ENCODE results near the gene RPS27. TPM values are rescaled to one million over a fixed set of nuclear protein-coding genes. Genes with fewer than 3 reads are reported as not detected.

RPS27 gene
- 3,546 and 4,042 TPM in 2 replicates for total RNA-seq (2014; rRNA removed; shearing (Covaris generic))

- peak; percentile 98 for DNase-seq (ENCODE audit: low spot score)
These were observed at the start of gene RPS27 for GRCh38 chr1:153990468-153991150. RPS27 (plus strand) TSS chr1:153990762; CDS start chr1:153990797, 35 bp downstream.

- no peak for DNase-seq (ENCODE audit: low spot score)
These were observed 48.5 kb upstream of the RPS27 start for GRCh38 chr1:153941826-153942725.

- DNase-seq (ENCODE audit: low spot score): no peak
These were observed 47.6 kb upstream of the RPS27 start for GRCh38 chr1:153942766-153943549.

GRCh38 chr1:153944005-153944826 is 46.3 kb upstream of the RPS27 start:
- DNase-seq (ENCODE audit: low spot score): no peak

DNA sequence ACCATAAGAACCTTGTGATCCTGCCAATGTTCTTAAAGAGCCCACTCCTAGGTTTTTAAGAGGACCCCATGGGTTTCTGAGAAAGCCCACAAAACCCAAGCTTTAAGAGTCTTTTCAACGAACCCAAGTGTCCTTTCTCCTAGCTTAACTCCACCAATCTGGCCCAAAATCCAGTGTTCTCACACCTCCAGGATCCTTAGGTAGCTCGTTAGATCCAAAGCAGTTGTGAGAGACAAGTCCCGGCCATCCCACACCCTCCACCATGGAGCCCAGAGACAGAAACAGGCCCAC is 45.8 kb upstream of the RPS27 start:
- no peak for DNase-seq (ENCODE audit: low spot score)

DNA sequence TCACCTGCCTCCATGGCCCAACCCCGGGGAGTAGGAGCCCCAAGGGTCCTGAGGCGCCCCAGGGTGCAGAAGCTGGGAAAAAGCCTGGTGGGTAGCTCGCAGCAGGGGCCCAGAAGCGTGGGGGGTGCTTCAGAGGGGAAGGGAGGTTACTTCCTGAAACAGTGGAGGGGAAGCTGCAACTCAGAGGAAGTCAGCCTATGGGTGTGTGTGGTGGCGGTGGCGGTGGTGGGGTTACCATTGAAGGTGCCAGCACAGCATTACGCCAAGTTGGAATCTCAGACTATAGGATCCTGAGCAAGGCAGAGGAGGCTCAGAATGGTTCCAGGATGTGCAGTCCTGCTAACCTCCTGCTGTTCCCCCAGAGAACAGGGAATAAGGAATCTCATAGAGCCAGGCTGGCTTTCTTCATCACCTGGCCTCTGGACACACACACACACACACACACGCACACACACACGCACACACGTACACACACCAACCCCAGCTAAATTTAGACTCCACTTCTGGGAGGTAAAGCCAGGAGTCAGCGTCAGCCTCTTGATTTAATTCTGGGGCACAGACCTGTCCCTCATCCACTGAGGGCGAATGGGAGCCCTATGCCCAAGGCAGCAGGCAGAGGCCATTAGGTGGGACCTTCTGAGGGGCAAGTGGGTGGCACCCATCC is 45.3 kb upstream of the RPS27 start:
- DNase-seq (ENCODE audit: low spot score): no peak

DNA sequence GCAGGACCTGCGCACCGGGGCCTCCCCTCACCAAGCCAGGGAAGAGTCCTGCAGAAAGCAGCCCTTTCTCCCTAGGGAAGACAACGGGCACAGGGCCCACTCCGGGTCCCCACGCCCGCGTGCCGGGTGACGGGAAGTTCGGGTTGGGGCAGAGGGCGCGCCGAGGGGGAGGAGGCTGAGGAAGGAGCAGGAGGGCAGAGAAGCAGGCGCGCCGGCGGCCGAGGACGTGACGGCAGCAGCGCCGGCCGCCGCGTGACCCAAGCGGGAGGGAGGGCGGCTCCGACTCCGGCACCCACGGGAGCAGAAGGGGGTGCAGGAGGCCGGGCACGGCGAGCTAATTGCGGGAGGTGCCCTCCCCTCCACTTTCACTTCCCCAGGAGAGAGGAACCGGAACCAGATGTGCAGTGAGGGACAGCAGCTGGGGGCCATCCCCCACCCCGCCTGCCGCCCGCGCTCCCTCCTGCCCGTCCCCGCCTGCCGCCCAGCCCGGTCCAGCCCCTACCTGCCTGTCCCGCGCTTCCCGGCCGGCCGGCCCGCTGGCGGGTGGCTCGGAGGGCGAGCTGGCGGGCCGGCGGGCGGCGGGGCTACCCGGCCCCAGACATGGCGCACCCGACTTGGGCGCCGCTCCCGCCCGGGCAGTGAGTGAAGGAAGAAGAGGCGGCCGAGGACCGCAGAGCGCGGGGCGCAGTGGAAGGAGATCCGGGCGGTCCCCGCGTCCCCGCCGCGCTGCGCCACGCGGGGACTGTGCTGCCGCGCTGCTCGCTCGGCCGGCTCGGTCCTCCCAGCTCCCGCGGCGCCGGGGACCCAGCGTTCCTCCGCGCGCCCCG is 44.6 kb upstream of the RPS27 start:
- DNase-seq (ENCODE audit: low spot score): peak; percentile 51

GRCh38 chr1:153946622-153947241 is 43.8 kb upstream of the RPS27 start, which contains the start of gene DENND4B:
DENND4B (minus strand) TSS chr1:153946718; CDS start chr1:153944374, 2,344 bp downstream.
- DNase-seq (ENCODE audit: low spot score): peak; percentile 55

DNA sequence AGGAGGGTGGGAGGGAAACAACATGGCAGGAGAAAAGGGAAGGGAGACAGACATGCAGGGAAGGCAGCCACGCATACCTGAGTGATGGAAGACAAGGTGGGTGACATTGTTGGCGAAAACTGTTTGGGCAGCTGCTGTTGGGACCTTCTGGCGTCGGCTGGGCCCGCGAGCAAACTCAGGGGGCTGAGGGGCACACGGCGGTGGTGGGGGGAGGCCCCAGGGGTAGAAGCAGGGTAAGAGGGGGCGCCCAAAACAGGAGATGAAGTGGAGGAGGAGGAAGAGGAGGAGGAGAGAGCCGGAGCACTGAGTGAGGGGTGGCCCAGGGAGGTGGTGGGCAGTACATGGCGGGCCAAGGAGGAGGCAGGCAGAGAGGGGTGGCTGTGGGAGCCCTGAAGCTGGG is 39.4 kb upstream of the RPS27 start:
- DNase-seq (ENCODE audit: low spot score): no peak

DNA sequence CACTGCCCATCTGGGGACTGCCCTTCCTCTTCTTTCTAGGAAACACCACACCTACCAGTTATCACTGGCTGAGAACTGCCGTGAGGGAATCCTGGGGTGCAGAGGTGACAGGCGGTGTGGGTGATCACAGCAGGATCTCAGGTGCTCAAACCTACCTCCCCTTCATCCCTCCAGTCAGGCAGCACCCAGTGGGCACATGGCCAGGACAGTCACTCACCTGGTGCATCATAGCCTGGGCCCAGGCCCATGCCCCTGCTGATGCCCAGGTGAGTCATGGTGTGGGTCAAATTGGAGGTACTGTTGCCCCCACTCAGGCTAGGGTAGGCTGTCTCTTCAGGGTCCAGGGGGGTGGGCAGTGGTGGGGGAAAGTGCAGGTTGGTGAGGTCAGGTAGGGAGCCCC is 38.8 kb upstream of the RPS27 start:
- DNase-seq (ENCODE audit: low spot score): no peak

DNA sequence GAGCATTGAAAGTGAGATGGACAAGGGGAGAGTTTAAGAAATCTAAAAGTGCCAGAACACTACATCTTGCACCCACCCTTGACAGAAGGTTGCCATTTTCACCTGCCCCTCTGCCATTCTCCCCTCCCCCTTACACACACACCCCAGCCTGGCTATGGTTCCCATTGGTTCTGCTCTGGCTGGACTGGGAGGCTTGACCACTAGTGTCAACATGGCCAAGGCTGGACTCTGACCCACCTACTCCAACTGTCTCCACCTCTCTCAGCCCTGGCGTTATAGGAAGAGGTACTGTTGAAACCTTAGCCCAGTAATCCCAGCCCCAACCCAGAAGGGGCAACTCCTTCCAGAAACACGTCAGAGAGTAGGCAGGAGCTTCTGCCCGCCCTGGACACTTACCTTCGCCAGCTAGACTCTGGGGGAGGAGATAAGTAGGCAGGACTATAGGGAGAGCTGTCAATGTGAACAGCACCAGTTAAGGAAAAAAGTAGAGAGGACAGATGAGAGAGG is 36.6 kb upstream of the RPS27 start:
- no peak for DNase-seq (ENCODE audit: low spot score)

GRCh38 chr1:153954826-153955225 is 35.7 kb upstream of the RPS27 start:
- no peak for DNase-seq (ENCODE audit: low spot score)

DNA sequence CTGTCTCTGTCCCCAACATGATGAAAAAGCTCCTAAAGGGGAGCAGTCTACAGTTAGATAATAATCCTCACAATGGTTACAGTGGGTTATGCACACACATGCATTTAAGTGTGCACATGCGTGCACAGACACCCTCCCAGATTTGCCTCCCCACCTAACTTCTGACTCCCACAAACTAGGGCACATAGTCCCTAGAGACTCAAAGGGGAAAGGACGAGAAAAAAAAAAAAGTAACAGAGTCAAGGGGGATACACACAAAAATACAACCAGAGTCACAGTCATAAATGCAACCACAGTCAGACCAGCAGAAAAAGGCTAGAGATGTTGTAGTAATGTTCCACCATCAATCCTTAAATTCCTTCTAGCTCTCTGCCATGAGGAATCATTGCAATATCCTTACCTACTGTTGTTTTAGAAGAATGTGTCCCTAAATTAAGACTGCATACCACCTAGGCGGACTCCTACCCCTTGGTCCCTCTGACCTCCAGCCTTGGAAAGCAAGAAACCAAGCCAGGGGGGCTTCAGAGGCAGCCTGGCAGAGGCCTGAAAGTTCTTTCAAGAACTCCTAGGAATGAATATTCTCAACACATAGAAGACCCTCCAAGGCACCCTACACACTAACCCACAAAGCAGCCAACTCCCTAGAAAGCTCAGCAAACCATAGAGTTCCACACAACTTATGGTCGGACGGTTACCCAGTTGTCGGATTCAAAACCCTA is 33.4 kb upstream of the RPS27 start:
- no peak for DNase-seq (ENCODE audit: low spot score)

GRCh38 chr1:153957744-153958110 is 32.8 kb upstream of the RPS27 start:
- DNase-seq (ENCODE audit: low spot score): no peak

- peak; percentile 99 for DNase-seq (ENCODE audit: low spot score)
These were observed 32.2 kb upstream of the RPS27 start, which contains the start of gene CRTC2 for GRCh38 chr1:153958111-153958960. CRTC2 (minus strand) TSS chr1:153958612; CDS start chr1:153958497, 115 bp downstream.

GRCh38 chr1:153958961-153959260 is 31.7 kb upstream of the RPS27 start:
- no peak for DNase-seq (ENCODE audit: low spot score)

DNA sequence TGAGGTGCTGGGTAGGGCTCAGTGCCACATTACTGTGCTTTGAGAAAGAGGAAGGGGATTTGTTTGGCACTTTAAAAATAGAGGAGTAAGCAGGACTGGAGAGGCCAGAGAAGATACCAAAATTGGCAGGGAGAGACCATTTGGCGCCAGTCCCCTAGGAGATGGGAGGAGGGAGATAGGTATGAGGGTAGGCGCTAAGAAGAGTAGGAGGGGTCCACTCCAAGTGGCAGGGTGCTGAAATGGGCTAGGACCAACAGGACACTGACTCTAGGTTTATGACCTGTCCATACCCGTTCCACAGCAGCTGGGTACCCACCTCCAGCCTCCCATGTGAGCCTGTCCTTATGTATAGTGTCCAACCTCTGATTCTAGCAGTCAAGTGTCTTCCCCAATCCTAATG is 31.1 kb upstream of the RPS27 start:
- DNase-seq (ENCODE audit: low spot score): no peak

DNA sequence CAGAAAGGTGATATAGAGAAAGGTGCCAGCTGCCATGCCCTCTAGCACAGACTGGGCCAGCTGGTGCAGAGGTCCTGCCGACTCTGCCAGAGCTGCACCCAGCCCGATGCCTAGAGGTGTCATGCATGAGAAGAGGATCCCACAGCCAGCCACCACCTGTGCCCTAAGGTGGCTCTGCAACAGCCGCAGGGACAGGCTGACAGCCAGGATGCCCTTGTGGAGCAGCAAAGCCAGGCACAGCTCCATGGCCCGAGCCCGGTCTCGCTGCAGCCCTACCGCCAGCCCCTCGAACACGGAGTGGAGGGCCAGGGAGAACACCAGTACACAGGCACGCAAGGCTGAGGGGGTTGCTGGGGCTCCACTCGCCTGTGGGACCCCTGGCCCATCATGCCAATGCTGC is 30.4 kb upstream of the RPS27 start:
- DNase-seq (ENCODE audit: low spot score): no peak

All from H4 (cell line).